Measurements from ENCODE around the gene MUC21. TPM values are rescaled to one million over a fixed set of nuclear protein-coding genes. Genes with fewer than 3 reads are reported as not detected.

MUC21 gene
- total and polyA plus RNA-seq, 2 of the 8 experiments (the other 6 are each of a cell fraction or from before 2014, with no cell fraction given): not detected

GRCh38 chr6:30972816-30973215, 10.7 kb upstream of the MUC21 start (continued):
- TF ChIP-seq USF2 (IDR thresholded peaks at IDR 0.05; ENCODE audit: low read length): no peak
